HFF-Myc (cell line): ENCODE data around the gene NUDT15.
"Not testable (repeated sequence)": the region's sequence is repeated elsewhere in the genome, so short reads cannot be mapped to it uniquely, and the experiment has no call there.

Experiments used
- DNase-seq: peaks from one replicate; pipeline ENCODE4 v3.0.0-alpha.2; 2011; ENCODE audit warnings: low read depth; ENCODE audit errors: extremely low read depth
- H3K4me3 ChIP-seq: replicated peaks from 2 replicates; pipeline ENCODE4 v1.5.1; 2011; ENCODE audit warnings: low read depth, mild to moderate bottlenecking, control low read depth, low read length
- TF ChIP-seq, protein P1 (sequence below): IDR thresholded peaks from 2 replicates; pipeline ENCODE4 v1.5.1; 2012; ENCODE audit warnings: mild to moderate bottlenecking, low read depth, low read length, control low read depth; ENCODE audit errors: missing control alignments

NUDT15 gene

DNA sequence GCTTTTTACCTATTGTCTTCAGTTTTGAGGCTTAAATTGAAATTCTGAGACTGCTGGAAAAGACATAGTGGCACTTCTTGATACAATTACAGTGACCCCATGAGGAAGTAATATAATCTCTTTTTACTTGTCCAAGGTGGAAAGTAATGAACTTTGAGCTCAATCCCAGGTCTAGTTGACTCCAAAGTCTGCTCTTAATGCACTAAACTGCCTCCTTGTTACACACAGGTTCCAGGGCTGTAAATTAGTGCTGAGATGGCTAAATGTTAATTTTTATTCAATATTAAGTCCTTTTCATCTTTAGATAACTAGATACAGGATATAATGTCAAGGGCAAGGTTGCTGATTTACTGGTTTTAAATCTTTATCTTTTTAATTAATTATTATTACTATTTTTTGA, 2.5 kb downstream of the NUDT15 start:
- no peak for DNase-seq
- H3K4me3 ChIP-seq, result no peak overlapping the region
- TF ChIP-seq, protein P1, sequence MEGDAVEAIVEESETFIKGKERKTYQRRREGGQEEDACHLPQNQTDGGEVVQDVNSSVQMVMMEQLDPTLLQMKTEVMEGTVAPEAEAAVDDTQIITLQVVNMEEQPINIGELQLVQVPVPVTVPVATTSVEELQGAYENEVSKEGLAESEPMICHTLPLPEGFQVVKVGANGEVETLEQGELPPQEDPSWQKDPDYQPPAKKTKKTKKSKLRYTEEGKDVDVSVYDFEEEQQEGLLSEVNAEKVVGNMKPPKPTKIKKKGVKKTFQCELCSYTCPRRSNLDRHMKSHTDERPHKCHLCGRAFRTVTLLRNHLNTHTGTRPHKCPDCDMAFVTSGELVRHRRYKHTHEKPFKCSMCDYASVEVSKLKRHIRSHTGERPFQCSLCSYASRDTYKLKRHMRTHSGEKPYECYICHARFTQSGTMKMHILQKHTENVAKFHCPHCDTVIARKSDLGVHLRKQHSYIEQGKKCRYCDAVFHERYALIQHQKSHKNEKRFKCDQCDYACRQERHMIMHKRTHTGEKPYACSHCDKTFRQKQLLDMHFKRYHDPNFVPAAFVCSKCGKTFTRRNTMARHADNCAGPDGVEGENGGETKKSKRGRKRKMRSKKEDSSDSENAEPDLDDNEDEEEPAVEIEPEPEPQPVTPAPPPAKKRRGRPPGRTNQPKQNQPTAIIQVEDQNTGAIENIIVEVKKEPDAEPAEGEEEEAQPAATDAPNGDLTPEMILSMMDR, result no peak

- no peak for DNase-seq
- no peak overlapping the region for H3K4me3 ChIP-seq
- TF ChIP-seq, protein P1, result no peak
These were observed 3.4 kb downstream of the NUDT15 start for GRCh38 chr13:48040896-48041295.

DNA sequence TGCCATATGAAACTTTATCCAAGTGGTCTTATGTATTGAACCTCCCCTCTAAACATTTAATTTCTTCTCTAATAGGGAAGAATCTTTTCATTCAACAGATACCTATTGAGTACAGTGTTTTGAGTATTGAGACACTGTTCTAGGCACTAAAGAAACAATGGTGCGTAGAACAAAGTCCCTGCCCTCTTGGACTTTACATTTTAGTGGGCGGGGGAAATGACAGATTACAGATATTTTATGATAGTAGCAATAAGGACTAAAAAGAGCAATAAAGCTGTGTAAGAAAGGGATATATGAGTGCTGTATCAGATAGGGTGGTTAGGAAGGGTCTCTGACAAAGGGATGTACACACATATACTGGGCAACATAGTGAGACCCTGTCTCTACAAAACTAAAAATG, 5.4 kb downstream of the NUDT15 start:
- H3K4me3 ChIP-seq, result no peak overlapping the region
- TF ChIP-seq, protein P1, result no peak
- no peak for DNase-seq

- H3K4me3 ChIP-seq, result no peak overlapping the region
- TF ChIP-seq, protein P1, result no peak
- DNase-seq, result no peak
These were observed 6.4 kb downstream of the NUDT15 start for GRCh38 chr13:48043789-48044503.

DNA sequence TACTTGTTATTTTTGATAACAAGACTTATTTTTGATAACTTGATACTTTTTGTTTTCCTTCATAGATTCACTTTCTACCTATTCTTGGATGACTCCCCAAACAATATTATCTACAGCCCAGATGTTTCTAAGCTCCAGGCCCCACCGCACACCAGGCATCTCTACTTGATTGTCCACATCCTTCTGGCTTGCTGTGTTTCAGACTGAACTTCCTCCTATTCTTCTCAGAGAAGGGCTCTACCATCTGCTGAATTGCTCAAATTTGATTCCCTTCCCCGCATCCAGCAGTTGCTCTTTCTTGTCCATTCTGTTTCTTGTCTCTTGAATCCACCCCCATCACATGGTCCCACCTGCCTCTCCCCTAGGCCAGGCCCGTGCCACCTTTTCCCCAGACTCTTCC, 13.0 kb downstream of the NUDT15 start:
- H3K4me3 ChIP-seq, result no peak overlapping the region
- TF ChIP-seq, protein P1, result no peak
- DNase-seq, result no peak

- no peak for DNase-seq
- TF ChIP-seq, protein P1, result no peak
- H3K4me3 ChIP-seq, result no peak overlapping the region
These were observed 17.1 kb downstream of the NUDT15 start for GRCh38 chr13:48054601-48055000.

DNA sequence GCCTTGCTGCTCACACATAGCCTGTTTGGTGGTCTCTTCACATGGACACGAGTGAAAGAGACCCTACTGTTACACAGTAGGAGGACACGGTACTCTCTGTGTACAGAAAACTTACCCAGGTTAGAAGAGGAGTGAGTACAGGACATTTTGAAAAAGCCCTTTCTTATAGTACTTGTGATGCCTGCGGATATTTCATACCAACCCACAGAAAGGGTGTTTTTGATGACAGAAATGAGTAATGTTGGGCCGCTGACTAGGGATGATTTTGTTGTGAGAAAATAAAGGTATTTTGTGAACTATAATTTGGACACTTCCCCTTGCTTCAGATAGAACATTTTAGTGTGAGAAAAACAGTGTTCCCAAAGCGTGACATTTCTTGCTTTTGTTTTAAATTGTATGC, 18.2 kb downstream of the NUDT15 start:
- no peak for DNase-seq
- TF ChIP-seq, protein P1, result no peak
- no peak overlapping the region for H3K4me3 ChIP-seq

GRCh38 chr13:48058536-48058935, 21.0 kb downstream of the NUDT15 start:
- H3K4me3 ChIP-seq, DNase-seq: not testable (repeated sequence)

- H3K4me3 ChIP-seq, DNase-seq: not testable (repeated sequence)
These were observed 22.4 kb downstream of the NUDT15 start for GRCh38 chr13:48059951-48060350.
